GOT3 (cell line): ENCODE results near the gene SECISBP2L.
"Not testable (repeated sequence)": the region's sequence is repeated elsewhere in the genome, so short reads cannot be mapped to it uniquely, and the experiment has no call there.

ENCODE experiments used
- DNase-seq: peaks from one replicate; lab custom pipeline; 2025; ENCODE audit warnings: mixed read lengths; lab: John Stamatoyannopoulos, UW

SECISBP2L gene

GRCh38 chr15:49046220-49047102, at the start of gene SECISBP2L:
Gene SECISBP2L, minus strand, starts transcription at chr15:49046446. Its CDS starts 147 bp downstream, at chr15:49046299.
- DNase-seq: peak; percentile 62

- no peak for DNase-seq
Measured at GRCh38 chr15:49094923-49095322, 48.7 kb upstream of the SECISBP2L start.

- no peak for DNase-seq
Measured at GRCh38 chr15:49093252-49094105, 47.2 kb upstream of the SECISBP2L start.

- DNase-seq: no peak
Measured at GRCh38 chr15:49088996-49089395, 42.8 kb upstream of the SECISBP2L start.

- DNase-seq: no peak
Measured at GRCh38 chr15:49085696-49086459, 39.6 kb upstream of the SECISBP2L start.

- no peak for DNase-seq
Measured at GRCh38 chr15:49084285-49084570, 38.0 kb upstream of the SECISBP2L start.

GRCh38 chr15:49083401-49084284, 37.4 kb upstream of the SECISBP2L start:
- no peak for DNase-seq

- DNase-seq: no peak
Measured at GRCh38 chr15:49082960-49083359, 36.7 kb upstream of the SECISBP2L start.

- no peak for DNase-seq
Measured at GRCh38 chr15:49079340-49080039, 33.2 kb upstream of the SECISBP2L start.

- no peak for DNase-seq
Measured at GRCh38 chr15:49075881-49076280, 29.6 kb upstream of the SECISBP2L start.

- not testable (repeated sequence) for DNase-seq
Measured at GRCh38 chr15:49074589-49075287, 28.5 kb upstream of the SECISBP2L start.

GRCh38 chr15:49066372-49066771, 20.1 kb upstream of the SECISBP2L start:
- DNase-seq: no peak

GRCh38 chr15:49064884-49065283, 18.6 kb upstream of the SECISBP2L start:
- DNase-seq: no peak

GRCh38 chr15:49064281-49064653, 18.0 kb upstream of the SECISBP2L start:
- no peak for DNase-seq

GRCh38 chr15:49063402-49064280, 17.4 kb upstream of the SECISBP2L start:
- DNase-seq: no peak

GRCh38 chr15:49062900-49063299, 16.7 kb upstream of the SECISBP2L start:
- DNase-seq: no peak

- DNase-seq: no peak
Measured at GRCh38 chr15:49060710-49061495, 14.7 kb upstream of the SECISBP2L start.

- no peak for DNase-seq
Measured at GRCh38 chr15:49059491-49059890, 13.2 kb upstream of the SECISBP2L start.
